Skin epidermis (tissue), 12 donors: ENCODE measurements around the gene CWC27.
A peak's percentile ranks its signal among the peaks of the same experiment; 100 is the strongest.
"Not testable (repeated sequence)": the region's sequence is repeated elsewhere in the genome, so short reads cannot be mapped to it uniquely, and the experiment has no call there.

Source experiments
- H3K27ac ChIP-seq, 21 experiments: fragments of 200-600 bp; sonication (generic) in 11 of 21; one replicate each; pipeline ENCODE4 v1.5.0; 2020; ENCODE audit warnings: mild to moderate bottlenecking in 3 of 21, inconsistent platforms in 2 of 21, moderate library complexity in 2 of 21
- H3K4me3 ChIP-seq, 7 experiments: fragments of 200-600 bp; sonication (generic) in 2 of 7; one replicate each; pipeline ENCODE4 v1.5.0; 2020; ENCODE audit warnings: inconsistent platforms in 2 of 7, mild to moderate bottlenecking in 2 of 7, moderate library complexity in 1 of 7

Gene CWC27

DNA sequence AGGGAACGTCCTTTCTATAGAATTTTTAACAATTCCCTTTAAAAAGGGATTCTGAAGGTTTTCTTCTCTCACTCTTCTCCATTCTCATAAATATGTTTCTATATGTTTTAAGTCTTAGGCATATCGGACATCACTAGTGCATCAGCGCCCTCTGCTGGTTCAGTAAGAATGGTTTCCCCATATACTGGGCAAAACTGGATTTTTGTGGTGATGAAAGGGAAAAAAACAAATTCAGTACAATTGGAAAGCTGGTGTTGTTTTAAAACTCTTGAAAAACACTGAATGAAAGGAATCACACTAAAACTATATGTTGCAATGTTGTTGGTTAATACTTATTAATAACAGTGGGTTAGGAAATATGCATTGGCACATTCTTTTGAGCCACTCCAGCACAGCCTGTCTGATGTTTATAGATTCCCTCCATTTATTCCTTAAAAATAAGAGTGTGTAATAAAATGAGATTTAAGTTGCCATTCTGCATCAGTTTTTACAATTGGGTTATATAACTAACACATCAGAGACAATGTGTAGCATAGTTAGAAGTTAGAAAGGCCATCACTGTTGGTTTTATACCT, 15.8 kb downstream of the CWC27 start:
- Histone ChIP-seq H3K4me3 (no peak overlapping the region), H3K27ac (no peak overlapping the region)

DNA sequence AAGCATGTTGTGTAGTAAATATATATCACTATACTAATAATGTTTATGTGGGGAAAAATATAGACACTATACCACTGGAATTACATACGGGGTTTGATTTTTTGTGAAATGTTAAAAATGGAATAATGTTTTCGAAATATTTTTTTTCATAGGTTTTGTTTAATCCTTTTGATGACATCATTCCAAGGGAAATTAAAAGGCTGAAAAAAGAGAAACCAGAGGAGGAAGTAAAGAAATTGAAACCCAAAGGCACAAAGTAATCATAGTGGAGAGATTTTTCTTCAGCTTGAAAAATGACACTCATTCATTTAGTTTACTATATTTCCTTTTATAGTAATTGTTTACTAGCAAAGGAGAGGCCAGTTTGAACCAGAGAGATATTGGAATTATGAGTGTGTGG, 17.6 kb downstream of the CWC27 start:
- Histone ChIP-seq H3K27ac (no peak overlapping the region), H3K4me3 (no peak overlapping the region)

DNA sequence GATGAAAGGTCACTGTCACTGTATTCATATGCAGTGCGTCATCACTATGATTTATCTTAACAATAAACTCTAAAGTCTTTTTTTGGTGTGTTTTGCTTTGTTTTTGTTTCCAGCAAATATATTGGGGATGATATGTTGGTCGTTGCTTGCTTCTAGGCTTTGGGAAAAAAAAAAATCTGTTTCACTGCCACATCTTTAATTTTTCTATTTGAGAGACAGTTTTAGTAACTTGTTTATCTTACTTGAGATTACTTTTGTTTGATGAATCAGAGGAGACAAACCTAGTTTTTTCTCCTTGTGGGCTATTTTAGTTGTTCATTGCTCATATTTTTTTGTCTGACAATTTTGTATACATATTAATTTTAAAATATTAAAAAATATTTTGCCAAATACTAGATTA, 19.4 kb downstream of the CWC27 start:
- Histone ChIP-seq H3K4me3 (no peak overlapping the region), H3K27ac (no peak overlapping the region)

DNA sequence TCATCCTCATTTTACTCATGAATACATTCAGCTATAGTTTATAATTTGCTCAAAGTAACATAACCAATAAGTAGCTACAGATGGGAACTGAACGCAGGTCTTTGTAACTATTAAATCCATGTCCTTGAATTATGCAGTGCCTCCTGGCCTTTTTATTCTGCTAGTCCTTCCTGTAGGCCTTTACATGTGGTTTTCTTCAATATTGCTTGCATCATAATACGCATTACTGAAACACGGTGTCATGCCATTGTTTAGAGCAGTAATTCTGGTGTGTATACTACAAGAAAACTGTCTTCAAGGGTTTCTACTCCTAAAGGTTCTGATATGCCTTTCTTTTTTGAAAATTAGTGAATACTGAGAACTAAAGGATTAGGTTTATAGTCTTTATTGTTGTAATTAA, 20.7 kb downstream of the CWC27 start:
- Histone ChIP-seq H3K4me3 (no peak overlapping the region), H3K27ac (no peak overlapping the region)

DNA sequence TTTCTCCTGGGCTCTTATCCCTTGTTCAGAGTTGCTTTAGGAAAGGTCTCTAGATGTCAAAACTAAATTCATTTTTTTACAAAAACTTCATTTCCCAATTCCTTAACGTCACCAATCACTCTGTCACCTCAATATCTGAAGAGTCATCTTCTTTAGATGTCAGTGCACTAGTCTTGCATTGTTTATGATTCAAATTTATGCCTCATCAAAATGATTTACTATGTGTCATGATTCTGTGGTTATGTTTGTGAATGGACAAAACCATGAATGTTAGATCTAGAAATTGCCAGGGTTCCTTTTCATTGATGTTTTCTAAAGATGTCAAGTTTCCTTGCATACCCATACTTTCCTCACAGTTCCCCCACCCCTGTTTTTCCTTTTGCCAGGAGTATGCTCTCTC, 21.5 kb downstream of the CWC27 start:
- no peak overlapping the region for H3K27ac ChIP-seq
- no peak overlapping the region for H3K4me3 ChIP-seq

DNA sequence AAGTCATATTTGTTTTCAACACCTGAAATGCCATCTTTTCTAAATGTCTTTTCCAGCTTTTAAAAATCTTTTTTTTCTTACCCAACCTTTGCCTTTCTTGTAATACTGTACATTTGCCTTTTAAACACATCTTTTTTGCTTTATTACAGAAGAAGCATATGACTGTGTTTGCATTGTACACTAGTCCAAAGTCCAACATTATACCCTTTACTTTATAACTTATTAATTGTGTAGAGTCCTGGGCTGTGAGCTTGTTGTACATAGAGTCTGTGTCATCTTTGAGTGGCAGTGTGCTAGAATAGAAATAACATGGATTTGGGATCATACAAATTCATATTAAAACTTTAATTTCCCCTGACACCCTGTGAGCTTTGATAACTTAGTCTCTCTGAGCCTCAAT, 23.7 kb downstream of the CWC27 start:
- no peak overlapping the region for H3K27ac ChIP-seq
- H3K4me3 ChIP-seq: no peak overlapping the region

DNA sequence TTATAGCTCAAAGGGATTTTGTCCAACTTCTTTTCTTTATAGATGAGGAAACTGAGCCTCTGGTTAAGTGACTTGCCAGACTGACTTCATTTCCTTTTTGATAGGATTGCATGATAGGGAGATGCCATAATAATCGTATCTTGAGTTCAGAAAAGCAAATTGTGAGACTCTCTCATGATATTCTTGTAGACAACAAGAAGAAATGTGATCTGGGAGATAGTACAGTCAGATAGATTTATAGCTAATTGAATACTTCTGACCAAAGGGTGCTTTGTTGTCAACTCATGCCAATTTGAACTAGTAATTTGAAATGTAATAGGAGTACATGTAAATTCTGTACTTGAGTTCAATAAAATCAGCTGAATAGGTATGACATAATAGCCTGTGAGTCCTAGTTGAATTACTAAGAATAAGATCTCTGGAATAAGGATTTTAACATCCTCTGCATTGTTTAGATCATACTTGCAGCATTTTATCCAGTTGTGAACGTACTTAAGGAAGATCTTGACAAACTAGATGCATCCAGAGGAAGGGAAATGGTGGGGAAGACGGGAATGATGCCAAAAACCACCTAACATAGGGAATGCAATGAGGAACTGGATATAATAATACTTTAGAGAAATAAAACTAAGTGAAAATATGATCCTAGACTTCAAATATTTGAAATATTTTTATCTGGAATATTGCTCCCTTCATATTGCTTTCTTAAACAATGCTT, 25.5 kb downstream of the CWC27 start:
- no peak overlapping the region for H3K4me3 ChIP-seq
- no peak overlapping the region for H3K27ac ChIP-seq

DNA sequence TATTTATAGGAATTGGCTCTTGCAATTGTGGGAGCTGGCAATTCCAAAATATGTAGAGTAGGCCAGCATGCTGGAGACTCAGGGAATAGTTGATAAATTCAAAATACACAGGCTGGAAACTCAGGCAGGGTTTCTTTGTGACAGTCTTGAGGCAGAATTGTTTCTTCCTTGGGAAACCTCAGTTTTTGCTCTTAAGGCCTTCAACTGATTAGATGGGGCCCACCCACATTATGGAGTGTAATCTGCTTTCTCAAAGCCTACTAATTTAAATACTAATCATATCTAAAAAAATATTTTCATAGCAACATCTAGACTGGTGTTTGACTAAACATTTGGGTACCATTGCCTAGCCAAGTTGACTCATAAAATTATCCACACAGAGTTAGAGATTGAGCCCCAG, 27.6 kb downstream of the CWC27 start:
- no peak overlapping the region for H3K27ac ChIP-seq
- H3K4me3 ChIP-seq: no peak overlapping the region

DNA sequence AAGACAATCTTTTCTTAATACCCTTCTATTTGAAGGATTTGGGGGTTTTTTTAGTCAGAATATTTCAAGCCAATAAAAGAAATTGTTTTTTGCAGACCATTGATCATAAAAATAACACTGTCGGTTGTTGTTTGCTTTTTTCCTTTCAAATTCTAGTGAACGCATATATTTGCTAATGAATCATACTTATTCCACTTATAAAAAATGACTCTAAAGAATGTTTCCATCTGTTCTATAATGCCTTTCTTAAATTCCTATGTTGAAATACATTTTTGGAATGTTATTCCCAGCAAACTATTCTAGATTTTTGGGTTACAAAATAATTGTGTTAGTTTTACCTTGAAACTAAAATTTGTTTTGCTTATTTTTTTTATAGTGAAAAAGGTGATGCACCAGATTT, 32.2 kb downstream of the CWC27 start:
- H3K27ac ChIP-seq: no peak overlapping the region
- no peak overlapping the region for H3K4me3 ChIP-seq

DNA sequence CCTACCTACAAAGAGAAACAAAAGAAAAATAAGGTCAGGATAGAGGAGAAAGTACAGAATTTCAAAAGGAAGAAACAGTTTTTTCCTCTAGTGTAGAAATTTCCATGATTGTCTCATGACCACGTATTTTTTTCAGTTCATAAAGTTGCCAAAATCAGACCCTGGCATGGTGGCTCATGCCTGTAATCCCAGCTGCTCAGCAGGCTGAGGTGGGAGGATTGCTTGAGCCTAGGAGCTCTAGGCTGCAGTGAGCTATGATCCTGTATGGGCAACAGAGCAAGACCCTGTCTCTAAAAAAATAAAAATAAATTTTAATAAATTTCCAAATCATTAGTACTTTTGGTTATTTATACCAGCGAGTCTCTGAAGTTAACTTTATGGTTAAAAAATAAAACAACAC, 37.8 kb downstream of the CWC27 start:
- no peak overlapping the region for H3K27ac ChIP-seq
- no peak overlapping the region for H3K4me3 ChIP-seq

DNA sequence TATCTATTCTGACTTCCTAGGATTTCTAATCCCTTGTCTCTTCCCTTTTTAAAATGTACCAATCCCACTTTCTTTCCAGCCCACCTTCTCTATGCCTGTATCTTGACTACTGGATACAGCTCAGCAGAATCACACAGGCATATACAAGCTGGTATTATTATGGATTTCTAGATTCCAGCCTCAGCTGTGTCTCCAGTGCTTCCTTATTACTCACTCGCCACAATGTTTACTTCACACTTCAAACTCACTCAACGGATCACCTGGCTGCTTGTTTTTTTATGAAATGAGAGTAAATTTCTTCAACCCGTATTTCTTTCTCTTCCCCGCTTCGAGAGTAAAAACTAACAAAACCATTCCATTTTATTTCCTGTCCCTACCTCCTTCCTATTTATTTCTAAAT, 38.8 kb downstream of the CWC27 start:
- no peak overlapping the region for H3K4me3 ChIP-seq
- no peak overlapping the region for H3K27ac ChIP-seq

DNA sequence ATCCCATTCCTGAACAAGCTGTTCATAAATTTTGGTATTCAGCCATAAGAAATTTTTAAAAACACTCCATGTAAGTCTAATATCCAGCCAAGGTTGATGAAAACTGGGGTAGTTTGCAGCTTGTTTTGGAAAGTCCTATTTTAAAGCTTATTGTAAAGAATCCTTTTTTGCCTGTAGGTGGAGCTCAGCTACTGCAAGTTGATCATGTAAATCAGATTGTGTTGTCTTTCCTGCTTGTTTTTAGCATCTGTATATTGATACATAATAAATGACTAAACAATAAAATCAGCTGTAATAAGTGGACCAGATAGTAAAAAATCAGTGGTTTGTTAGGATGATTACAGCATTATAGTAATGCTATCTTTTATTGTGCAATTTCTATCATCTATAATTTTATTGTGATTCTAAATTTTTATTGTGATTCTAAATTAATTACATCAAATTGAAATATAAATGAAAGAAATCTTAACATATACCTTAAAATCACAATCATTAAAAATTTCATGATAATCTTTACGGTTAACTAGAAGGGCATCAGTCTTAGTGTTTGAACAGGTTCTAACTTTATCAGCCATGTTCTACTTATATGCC, 42.4 kb downstream of the CWC27 start:
- no peak overlapping the region for H3K27ac ChIP-seq
- H3K4me3 ChIP-seq: no peak overlapping the region

DNA sequence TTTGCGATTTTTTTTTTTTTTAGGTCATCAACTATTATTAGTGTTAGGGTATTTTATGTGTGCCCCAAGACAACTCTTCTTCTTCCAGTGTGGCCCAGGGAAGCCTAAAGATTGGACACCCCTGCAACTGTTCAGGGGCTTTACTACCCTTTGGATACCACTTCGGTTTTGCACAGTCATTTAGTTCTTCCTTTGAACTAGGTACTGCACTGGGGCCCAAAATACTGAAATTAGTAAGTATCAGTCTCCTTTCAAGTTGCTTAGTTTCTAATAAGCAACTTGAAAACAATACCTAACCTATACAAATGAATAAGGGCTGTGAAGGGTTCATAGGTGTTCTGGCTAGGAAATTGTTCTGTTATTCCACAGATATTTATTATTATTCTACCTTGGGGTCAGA, 45.3 kb downstream of the CWC27 start:
- H3K27ac ChIP-seq: no peak overlapping the region
- no peak overlapping the region for H3K4me3 ChIP-seq

DNA sequence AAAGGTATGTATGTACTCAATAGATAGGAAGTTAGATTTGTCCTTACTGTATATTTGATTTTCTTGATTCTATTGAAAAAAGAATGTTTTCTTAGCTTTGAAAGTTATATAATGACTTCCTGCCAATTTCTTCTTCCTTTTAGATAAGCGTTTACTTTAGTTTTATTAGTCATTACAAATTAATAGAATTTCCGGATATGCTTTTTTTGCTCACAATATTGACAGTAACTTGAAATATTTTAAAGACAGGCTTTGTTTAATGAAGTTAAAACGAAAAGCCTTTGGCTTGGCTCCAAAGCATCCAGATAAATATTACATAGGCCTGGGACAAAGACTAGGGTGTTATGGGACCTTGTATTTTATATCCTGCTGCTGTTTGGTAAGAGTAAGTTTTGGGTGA, 49.5 kb downstream of the CWC27 start:
- Histone ChIP-seq H3K27ac (peak overlapping the region in 1 of 21 experiments; percentile 20), H3K4me3 (no peak overlapping the region)

DNA sequence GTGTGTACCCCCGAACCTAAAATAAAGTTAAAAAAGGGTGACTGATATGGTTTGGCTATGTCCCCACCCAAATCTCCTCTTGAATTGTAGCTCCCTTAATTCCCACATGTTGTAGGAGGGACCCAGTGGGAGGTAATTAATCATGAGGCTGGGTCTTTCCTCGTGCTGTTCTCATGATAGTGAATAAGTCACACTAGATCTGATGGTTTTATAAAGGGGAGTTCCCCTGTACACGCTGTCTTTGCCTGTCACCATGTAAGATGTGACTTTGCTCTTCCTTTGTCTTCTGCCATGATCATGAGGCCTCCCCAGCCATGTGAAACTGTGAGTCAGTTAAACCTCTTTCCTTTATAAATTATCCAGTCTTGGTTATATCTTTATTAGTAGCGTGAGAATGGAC, 50.6 kb downstream of the CWC27 start:
- H3K27ac ChIP-seq, H3K4me3 ChIP-seq: not testable (repeated sequence)

DNA sequence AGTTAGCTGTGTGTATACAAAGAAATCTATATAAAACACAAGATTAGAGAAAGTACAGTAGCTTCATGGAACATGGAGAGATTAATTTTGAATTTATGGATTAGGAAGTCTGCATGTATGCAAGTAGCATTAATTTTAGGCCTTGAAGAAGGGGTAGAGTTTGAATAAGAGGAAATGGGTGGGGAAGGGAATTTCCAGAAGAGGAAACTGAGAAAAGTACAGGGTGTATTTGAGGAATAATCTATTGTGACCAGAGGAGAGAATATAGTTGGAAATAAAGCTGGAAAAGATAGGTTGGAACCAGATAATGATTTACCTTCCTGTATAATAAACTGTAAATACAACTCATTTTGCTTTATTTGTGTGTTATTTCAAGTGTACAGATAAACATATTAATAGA, 53.6 kb downstream of the CWC27 start:
- Histone ChIP-seq H3K4me3 (no peak overlapping the region), H3K27ac (peak overlapping the region in 1 of 21 experiments; percentile 3)

DNA sequence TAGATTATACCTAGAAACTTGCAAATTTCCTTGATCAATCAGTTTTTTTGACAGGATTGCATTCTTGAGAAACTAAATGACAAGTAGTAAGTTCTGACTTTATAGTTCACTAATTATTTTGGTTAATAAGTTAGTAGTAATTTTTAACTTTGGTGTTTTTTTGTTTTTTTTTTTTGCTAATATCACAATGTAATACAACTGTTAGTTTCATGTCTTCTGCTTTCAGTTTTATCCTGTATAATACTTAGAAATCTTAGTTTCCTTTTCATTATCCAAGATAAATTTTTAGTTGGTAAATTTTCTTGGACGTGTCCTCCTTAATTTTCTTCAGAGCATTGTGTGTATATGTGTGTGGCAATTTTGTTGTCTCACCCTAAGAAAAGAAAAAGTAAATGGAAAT, 57.8 kb downstream of the CWC27 start:
- Histone ChIP-seq H3K4me3 (no peak overlapping the region), H3K27ac (no peak overlapping the region)

DNA sequence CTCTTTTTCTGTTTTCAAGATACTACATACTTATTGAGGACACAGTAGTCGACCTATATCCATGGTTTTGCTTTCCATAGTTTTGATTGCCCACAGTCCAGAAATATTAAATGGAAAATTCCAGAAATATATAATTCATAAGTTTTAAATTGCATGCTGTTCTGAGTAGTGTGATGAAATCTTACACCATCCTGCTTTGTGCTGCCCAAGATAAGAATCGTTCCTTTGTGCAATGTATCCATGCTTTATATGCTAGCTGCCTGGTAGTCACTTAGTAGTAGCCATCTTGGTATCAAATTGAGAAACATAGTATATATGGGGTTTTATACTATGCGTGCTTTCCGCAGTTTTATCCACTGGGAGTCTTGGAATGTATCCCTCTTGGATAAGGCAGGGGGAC, 59.0 kb downstream of the CWC27 start:
- H3K4me3 ChIP-seq: no peak overlapping the region
- no peak overlapping the region for H3K27ac ChIP-seq

DNA sequence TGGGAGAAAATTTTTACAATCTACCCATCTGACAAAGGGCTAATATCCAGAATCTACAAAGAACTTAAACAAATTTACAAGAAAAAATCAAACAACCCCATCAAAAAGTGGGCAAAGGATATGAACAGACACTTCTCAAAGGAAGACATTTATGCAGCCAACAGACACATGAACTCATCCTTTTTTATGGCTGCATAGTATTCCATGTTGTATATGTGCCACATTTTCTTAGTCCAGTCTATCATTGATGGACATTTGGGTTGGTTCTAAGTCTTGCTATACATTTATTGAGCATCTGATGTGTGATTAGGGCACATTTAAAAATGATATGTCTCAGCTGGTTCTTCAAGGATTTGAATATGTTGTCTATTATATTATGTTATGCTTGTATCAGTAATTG, 61.9 kb downstream of the CWC27 start:
- not testable (repeated sequence) for H3K27ac ChIP-seq, H3K4me3 ChIP-seq

DNA sequence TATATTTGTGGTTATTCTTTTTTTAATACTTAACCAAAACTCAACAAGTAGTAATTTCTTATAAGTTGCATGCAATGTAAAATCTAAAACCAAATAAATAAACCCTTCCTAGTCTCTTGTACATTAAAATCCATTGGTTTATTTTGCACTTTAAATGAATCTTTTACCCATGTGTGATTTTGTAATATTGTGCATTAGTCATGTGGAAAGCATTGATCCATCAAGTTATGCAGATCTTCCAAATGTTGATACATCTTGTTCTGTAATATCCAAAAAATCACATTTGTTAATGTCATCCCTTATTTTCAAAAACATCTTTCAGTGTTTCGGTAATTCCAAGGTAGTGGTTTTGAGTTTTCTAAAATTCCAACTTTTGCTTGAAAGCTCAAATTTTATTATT, 63.3 kb downstream of the CWC27 start:
- H3K27ac ChIP-seq: no peak overlapping the region
- no peak overlapping the region for H3K4me3 ChIP-seq

DNA sequence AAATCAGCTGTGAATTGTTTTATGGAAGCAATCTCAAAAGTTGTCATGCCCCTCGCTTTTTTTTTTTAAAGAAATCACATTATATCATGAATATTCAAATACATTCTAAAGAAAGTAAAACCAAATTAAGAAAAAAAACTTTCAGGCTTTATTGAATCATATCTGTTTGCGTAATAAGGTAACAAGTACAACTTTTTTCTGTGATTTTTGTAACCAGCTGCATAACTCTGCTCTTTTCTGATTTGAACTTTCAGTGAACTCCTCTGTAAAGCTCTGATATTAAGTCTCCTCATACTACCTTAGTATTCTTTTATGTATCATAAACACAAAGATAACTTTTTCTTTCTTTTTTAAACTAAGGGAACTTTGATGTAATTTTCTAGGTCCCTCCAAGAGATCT, 65.3 kb downstream of the CWC27 start:
- Histone ChIP-seq H3K27ac (no peak overlapping the region), H3K4me3 (no peak overlapping the region)

DNA sequence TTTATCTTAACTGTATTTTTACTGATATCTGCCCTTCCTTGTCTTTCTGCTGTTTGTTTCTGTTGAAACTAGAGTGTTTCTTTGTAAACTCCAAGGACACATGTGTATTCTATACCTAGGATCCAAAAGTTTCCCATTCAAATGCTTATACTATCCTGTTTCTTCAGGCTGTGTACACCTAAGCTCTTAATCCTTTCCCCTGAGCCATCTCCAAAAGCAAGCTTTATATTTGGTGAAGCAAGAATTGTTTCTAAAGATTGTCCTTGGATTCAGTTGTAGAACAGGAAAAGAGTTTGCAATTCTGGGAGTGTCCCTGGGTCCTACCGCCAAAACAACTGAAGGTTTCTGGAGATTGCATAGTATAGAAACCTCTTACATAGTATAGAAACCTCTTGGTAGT, 65.9 kb downstream of the CWC27 start:
- Histone ChIP-seq H3K27ac (no peak overlapping the region), H3K4me3 (no peak overlapping the region)
